AG09309 (cell line): ENCODE data around the gene FAM53A.
A peak's percentile ranks its signal among the peaks of the same experiment; 100 is the strongest.

Source experiments
- DNase-seq: peaks from one replicate; pipeline ENCODE4 v3.0.0-alpha.2; 2010; ENCODE audit warnings: low read depth
- H3K4me3 ChIP-seq: 2 replicates; pipeline ENCODE4 v1.5.1; 2011; ENCODE audit warnings: mild to moderate bottlenecking, low read depth, low read length, moderate library complexity; ENCODE audit not compliant: control insufficient read depth
- CTCF ChIP-seq: IDR thresholded peaks from 2 replicates; pipeline ENCODE4 v1.5.1; 2011; ENCODE audit warnings: mild to moderate bottlenecking, low read depth, low read length, inconsistent platforms; ENCODE audit not compliant: insufficient read depth, control insufficient read depth; ENCODE audit errors: missing control alignments

FAM53A gene

GRCh38 chr4:1683736-1684505 lies at the start of gene FAM53A:
FAM53A (minus strand) TSS chr4:1684313; CDS start chr4:1668741, 15,572 bp downstream.
- DNase-seq: peak; percentile 10
- H3K4me3 ChIP-seq: peak within 1 kb of the TSS; percentile 65
- no peak for TF ChIP-seq CTCF

GRCh38 chr4:1732911-1733310 lies 48.8 kb upstream of the FAM53A start:
- TF ChIP-seq CTCF: no peak
- no peak overlapping the region for H3K4me3 ChIP-seq
- no peak for DNase-seq

GRCh38 chr4:1731180-1731579 lies 47.1 kb upstream of the FAM53A start:
- no peak for TF ChIP-seq CTCF
- DNase-seq: no peak

GRCh38 chr4:1730532-1731135 lies 46.5 kb upstream of the FAM53A start:
- no peak for DNase-seq
- H3K4me3 ChIP-seq: no peak overlapping the region
- TF ChIP-seq CTCF: no peak

More at GRCh38 chr4:1731180-1731579, 47.1 kb upstream of the FAM53A start:
- H3K4me3 ChIP-seq: no peak overlapping the region

GRCh38 chr4:1728061-1728980 lies 44.2 kb upstream of the FAM53A start:
- no peak overlapping the region for H3K4me3 ChIP-seq

More at GRCh38 chr4:1728061-1728980, 44.2 kb upstream of the FAM53A start:
- no peak for DNase-seq
- TF ChIP-seq CTCF: no peak
